EL (cell line): Measurements from ENCODE around the gene ZBTB12.
"Not testable (repeated sequence)": the region's sequence is repeated elsewhere in the genome, so short reads cannot be mapped to it uniquely, and the experiment has no call there.

Experiments used
- DNase-seq: peaks from one replicate; pipeline ENCODE4 v3.0.0-alpha.2; 2016

Gene ZBTB12

DNA sequence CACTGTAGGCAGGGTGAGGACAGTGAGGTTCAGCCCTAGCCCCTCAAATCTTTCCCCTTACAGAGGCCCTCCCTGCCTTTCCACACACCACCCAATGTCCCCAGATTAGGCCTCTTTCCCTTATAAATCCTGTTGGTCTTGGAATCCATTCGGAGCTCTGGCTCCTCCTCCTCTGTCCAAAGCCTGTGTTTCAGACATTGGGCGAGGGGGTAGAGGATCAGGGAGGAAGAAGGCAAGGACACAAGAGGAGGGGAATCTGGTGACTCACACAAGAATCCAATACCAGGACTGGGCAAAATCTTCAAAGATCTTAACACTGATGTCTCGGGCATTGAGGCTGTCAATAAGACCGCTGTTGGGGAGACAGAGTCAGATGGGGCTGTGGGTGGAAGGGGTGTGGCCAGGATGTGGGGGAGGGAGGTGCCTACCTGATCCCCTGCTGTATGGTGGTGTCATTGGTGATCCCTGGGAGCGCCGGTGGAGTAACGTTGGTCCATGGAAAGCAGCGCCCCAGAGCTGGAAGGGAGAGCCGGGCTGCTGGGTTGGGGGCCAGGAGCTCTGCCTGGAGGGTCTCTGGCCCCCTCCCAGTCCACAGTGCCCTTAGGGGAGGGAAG lies 30.7 kb downstream of the ZBTB12 start:
- DNase-seq = peak; percentile 57

DNA sequence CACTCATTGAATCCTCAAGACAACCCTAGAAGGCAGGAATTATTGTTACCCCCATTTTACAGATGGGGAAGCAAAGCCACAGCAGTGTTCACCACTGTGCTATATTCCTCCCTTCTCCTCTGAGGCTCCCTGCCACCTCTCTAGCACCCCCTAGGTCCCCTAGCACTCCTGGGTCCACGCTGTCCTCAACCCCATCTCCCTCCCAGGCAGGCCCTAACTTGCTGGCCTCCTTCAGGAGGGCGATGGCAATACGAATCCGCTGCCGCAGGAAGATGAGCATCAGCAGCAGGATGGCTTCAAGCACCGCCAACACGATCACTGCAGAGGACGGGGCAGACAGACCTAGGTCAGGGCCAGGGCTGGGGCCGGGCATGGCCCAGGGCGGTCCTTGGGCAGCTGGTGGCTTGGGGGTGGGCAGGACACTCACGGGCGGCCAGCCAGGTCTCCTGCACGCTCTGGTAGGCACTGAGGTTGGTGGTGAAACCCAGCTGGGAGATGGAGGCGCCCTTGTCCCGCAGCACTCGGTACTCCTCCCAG lies 31.4 kb downstream of the ZBTB12 start:
- DNase-seq = no peak

DNA sequence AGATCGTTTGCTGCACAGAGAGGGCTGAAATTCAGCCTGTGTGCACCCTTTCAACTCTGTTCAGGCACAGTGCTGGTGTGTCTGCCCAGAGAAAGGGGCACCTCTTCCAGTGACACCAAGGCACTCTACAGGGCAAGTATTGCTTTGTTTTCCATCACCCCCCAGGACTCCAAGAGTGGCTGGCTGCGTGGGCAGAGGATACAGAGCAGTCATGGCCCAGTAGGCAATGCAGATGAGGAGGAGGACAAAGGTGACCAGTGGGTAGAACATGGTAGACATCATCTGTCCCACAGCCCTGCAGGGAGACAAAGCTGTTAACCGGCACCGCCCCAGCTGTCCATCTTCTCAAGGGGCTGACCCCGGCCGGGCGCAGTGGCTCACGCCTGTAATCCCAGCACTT lies 32.5 kb downstream of the ZBTB12 start:
- DNase-seq = no peak

DNA sequence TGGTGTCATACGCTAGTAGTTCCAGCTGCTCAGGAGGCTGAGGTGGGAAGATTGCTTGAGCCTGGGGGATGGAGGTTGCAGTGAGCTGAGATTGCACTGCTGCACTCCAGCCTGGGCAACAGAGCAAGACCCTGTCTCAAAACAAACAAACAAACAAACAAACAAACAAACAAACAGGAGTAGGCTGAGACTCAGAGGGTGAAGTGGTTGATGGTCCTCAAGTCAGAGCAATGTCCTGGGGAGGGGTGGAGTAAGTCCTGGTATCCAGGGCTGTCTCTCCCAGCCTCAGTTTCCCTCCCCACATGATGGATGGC lies 33.3 kb downstream of the ZBTB12 start:
- not testable (repeated sequence) for DNase-seq

DNA sequence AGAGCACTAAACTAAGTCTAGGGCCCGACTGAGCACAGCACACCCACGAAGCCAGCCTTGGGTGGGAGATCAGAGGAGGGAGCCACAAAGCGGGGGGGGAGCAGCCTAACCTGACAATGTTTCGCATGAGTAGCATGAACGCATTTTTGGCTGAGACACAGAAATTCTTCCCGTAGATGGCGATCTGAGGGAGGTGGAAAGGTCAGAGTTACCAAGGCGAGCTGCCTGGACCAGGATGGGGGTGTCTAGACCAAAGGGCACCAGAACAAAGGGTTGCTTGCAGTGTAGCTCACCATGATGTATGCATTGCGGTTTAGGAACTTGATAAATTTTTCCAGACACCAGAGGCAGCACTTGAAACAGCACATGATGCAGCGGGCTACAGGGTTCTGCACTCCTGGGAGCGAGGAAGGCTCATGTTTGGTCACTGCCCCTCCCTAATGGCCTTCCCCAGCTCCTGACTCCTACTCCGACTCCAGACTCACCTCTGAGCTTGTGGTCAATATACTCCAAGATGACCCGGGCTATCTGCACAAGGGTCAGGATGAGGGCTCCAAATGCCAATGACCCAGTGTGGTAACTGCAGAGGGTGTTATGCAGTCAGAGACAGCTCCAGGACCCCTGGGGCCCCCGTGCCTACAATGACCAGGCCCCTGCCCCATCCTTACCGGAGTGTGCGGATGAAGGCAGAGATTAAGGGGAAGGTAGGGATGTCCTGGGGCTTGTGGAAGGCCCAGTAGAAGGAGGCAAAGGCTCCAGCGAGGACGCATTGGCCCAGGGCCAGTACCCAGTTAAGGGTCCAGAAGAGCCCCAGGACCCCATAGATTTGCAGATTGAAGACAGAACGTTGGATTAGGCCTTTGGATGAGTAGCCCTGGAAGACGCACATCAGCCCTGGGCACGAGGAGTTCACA lies 36.4 kb downstream of the ZBTB12 start:
- DNase-seq = no peak

DNA sequence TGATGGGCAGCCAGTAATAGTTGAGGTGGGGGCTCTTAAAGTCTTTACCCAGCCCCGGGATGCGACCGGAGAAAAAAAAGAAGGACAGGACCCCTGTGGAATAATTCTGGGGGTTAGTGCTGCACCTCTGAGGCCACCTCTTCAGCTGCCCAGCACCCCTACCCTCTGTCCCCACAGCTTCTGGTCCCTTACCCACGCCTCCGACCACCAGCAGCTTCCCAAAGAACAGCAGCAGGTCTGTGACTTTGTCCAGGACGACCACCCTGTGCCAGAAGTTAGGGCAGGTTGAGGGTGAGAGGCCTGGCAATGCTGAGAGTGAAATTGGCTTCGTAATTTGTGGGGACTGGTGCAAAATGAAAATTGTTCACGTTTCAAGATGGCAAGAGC lies 37.1 kb downstream of the ZBTB12 start:
- no peak for DNase-seq

DNA sequence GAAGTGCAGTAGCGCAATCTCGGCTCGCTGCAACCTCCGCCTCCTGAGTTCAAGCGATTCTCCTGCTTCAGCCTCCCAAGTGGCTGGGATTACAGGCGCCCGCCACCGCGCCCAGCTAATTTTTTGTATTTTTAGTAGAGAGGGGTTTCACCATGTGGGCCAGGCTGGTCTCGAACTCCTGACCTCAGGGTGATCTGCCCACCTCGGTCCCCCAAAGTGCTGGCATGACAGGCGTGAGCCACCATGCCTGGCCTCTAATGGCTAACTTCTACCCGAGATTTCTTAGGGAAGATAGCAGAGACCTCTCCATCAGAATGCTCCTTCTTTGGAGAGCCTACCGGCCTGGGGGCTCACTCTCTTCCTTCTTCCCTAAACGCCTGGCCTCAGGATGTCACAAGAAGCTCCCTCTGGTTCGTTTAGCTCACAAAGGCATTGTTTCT lies 37.7 kb downstream of the ZBTB12 start:
- DNase-seq = not testable (repeated sequence)

DNA sequence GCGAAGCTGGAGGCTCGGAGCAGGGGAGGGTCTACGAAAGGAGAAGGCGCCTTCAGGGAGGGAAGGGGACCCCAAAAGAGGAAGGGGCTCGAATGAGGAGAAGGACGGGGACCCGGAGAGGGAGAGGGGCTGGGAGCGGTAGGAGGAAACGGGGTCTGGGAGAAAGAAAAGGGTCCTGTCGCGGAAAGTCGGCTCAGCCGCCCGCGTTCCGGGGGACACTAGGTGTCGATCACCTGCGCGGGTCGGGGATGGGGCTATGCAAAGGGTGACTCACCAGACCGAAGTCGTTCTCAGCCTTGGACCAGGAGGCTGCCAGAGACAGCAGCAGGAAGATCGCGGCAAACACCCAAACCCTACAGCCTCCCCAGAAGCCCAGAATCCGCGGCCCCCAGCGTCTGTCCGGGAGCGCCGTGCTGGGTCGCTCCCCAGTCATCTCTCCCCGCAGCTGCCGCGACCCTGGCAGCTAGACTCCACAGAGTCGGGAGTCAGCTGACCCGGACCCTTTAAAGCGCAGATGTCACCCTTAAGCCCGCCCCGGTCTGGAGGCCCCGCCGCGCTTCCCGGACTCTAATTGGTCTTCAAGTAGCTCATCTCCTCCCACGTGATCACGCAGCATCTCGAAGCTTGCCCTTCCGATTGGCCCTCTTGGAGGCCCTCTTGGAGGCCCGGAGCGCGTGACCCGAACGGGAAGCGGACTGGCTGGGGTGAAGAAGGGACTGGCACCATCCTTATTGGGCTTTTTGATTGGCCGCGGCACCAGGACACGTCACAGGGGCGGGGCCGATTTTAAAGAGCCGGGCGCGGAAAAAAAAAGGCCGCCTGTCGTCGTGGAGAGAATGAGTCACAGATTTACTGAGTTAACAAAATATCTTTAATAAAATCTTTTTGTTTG lies 39.3 kb downstream of the ZBTB12 start, which contains the start of gene NEU1:
NEU1 (minus strand) TSS at position 478 of the 892 bp plus-strand sequence; CDS start at position 433, 45 bp downstream.
- DNase-seq = peak; percentile 100

DNA sequence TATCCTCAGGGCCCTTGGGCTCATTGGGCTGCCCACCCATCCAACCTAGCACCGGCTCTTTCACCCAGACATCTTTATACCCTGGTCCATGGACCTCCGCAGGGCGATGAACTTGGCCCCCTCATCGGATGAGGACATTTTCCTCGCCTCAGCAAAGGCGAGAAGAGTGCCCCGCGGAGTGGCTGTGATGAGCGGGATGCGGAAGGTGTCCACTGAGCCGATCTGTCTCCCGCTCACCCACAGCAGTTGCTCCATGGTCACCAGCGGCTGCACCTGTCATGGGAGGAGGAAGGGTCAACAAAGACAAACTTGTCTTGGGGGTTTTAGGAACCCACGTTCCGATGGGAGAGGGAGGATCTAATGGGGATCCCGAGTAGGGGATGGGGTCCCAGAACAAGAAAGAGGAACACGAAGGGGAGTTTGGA lies 40.0 kb downstream of the ZBTB12 start:
- no peak for DNase-seq

DNA sequence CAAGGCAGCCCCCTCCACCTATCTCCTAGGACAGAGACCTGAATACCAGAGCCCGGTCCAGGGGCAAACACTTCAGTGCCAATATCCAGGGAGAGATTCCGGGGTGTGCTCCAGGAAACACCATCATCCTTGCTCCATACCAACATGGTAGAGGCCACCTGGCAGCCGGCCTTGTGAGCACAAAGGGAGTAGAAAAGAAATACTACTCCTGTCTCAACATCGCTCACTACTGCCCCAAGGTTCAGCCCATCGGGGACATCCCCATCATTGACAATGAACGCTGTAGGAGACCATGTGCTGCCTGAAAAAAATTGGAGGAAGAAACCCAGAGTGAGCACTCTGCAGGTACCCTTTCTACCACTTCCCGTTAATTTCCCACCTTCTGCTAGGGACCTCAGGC lies 40.7 kb downstream of the ZBTB12 start:
- DNase-seq = no peak

DNA sequence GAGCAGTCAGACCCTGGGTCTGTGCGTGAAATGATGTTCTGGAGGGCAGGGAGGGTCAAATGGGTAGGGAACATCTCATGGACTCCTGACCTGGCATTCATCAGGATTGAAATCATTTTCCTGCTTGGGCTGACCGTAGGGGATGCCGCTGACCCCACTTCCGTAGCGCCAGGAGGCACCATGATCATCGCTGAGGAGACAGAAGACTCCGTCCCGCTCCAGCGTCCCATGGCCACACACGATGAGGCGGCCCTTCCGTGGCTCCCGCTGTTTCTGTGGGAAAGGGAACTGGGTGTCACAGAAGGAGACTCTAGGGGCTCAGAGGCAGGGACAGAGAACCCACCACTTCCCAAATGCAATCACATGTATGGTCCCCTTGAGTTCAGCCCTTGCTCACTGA lies 41.5 kb downstream of the ZBTB12 start:
- DNase-seq = no peak

DNA sequence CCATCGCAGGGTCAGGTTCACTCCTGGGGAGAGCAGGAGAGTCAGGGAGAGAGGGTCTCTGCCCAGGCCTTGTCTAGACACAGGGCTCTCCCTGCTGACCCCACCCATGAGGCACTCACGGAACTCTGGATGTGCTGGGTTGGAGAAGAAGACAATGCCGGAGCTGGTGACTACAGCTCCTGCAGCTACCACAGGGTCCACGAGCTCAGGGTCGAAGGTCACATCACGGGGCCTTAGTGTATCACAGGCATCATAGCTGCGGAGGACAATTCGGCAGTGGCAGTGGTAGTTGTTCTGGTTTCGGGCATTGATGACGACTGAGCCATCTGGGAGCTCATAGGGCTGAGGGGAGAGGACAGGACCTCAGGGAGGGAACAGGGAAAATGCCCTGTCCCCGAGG lies 42.0 kb downstream of the ZBTB12 start:
- no peak for DNase-seq

DNA sequence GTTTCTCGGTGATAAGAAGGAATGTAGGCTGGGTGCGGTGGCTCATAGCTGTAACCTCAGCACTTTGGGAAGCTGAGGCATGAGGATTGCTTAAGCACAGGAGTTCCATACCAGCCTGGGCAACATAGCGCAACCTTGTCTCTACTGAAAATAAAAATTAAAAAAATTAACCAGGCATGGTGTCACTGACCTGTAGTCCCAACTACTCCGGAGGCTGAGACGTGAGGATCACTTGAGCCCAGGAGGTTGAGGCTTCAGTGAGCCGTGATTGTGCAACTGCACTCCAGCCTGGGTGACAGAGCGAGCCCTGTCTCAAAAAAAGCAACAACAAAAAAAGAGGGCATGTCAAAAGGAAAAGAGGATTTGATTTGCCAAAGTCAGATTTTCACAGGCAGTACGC lies 43.2 kb downstream of the ZBTB12 start:
- DNase-seq = no peak

DNA sequence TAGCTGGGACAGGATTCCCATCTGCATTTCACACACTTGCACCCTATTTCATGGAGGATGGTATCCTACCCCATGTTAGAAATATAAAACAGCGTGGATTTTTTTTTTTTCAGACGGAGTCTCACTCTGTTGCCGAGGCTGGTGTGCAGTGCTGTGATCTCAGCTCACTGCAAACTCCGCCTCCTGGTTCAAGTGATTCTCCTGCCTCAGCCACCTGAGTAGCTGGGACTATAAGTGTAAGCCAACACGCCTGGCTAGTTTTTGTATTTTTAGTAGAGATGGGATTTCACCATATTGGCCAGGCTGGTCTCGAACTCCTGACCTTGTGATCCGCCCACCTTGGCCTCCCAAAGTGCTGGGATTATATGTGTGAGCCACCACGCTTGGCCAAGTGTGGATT lies 44.1 kb downstream of the ZBTB12 start:
- not testable (repeated sequence) for DNase-seq

DNA sequence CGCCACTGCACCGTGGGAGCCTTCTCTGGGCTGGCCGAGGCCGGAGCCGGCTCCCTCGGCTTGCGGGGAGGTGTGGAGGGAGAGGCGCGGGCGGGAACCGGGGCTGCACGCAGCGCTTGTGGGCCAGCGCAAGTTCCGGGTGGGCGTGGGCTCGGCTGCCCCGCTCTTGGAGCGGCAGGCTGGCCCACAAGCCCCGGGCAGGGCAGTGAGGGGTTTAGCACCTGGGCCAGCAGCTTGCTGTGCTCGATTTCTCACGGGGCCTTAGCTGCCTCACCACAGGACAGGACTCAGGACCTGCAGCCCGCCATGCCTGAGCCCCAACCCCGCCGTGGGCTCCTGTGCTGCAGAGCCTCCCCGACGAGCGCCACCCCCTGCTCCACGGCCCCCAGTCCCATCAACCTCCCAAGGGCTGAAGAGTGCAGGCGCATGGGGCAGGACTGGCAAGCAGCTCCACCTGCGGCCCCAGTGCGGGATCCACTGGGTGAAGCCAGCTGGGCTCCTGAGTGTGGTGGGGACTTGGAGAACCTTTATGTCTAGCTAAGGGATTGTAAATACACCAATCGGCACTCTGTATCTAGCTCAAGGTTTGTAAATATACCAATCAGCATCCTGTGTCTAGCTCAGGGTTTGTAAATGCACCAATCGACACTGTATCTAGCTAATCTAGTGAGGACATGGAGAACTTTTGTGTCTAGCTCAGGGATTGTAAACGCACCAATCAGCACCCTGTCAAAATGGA lies 49.7 kb downstream of the ZBTB12 start:
- not testable (repeated sequence) for DNase-seq

DNA sequence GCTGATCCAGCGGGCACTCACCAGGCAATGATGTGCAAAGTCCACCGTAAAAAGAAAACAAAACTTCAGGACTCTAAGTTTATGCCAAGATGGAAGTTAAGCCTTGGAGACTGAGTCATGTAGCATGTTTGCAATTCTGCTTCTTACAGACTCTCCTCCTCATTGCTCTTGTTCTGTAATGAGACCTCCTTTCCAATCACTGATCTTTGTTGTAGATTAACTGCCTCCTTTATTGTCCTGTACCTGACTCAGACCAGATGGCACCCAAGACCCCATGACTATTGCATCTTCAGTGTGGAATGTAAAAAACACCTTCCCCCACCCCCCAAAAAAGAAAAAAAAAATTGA lies 50.4 kb downstream of the ZBTB12 start:
- DNase-seq = no peak

DNA sequence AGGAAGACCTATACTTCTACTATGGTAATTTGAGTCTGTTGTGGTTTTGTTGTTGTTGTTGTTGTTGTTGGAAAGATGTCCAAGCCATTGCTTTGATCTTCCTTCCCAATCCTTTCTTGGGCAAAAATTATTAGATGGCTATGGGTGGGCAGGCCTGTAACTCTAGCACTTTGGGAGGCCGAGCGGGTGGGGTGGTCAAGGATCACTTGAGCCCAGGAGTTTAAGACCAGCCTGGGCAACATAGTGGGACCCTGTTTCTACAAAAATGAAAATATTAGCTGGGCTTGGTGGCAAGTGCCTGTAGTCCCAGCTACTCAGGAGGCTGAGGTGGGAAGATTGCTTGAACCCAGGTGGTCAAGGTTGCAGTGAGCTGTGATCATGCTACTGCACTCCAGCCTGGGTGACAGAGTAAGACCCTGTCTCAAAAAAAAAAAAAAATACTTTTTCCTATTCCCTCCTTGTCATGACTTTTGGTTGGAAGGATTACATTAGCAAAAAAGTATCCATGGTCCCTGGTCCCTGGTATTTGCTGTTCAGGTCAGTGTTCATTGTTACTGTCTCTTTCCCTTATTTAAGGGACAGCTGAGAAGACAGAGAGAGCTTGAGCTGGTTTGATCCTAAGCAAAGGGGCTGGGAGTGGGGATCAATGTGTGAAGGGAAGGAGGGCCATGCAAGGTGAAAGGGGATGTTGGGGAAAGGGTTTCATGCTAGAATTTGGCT lies 51.0 kb downstream of the ZBTB12 start:
- DNase-seq = no peak
